GM19467 (cell line): ENCODE data around the gene XBP1.
A peak's percentile ranks its signal among the peaks of the same experiment; 100 is the strongest.
"Not testable (repeated sequence)": the region's sequence is repeated elsewhere in the genome, so short reads cannot be mapped to it uniquely, and the experiment has no call there.

ENCODE experiments used
- ATAC-seq: cut with Tn5 transposase; IDR thresholded peaks from one replicate; pipeline ENCODE4 v1.9.1; 2021; ENCODE audit warnings: mild to moderate bottlenecking, moderate library complexity; ENCODE audit not compliant: unreplicated experiment

Gene XBP1

GRCh38 chr22:28793976-28794584, 6.3 kb downstream of the XBP1 start:
- ATAC-seq, result no peak

GRCh38 chr22:28792491-28793383, 7.6 kb downstream of the XBP1 start:
- peak; percentile 38 for ATAC-seq

- peak; percentile 54 for ATAC-seq
Measured at GRCh38 chr22:28791841-28792490, 8.4 kb downstream of the XBP1 start.

GRCh38 chr22:28791124-28791523, 9.2 kb downstream of the XBP1 start:
- no peak for ATAC-seq

GRCh38 chr22:28788601-28789000, 11.8 kb downstream of the XBP1 start:
- no peak for ATAC-seq

GRCh38 chr22:28783786-28784671, 16.3 kb downstream of the XBP1 start:
- ATAC-seq, result no peak

GRCh38 chr22:28780296-28780695, 20.1 kb downstream of the XBP1 start:
- ATAC-seq, result no peak

- ATAC-seq, result no peak
Measured at GRCh38 chr22:28779833-28780232, 20.5 kb downstream of the XBP1 start.

GRCh38 chr22:28774378-28774777, 26.0 kb downstream of the XBP1 start:
- no peak for ATAC-seq

GRCh38 chr22:28773461-28773867, 26.9 kb downstream of the XBP1 start:
- ATAC-seq, result peak; percentile 35

GRCh38 chr22:28772633-28773460, 27.5 kb downstream of the XBP1 start, which contains the start of gene CCDC117:
Gene CCDC117 (plus strand): TSS chr22:28772695. CDS start chr22:28772850, 155 bp downstream.
- ATAC-seq, result peak; percentile 79

GRCh38 chr22:28771195-28771791, 29.1 kb downstream of the XBP1 start:
- ATAC-seq, result no peak

GRCh38 chr22:28769394-28770085, 30.8 kb downstream of the XBP1 start:
- ATAC-seq, result no peak

- ATAC-seq, result no peak
Measured at GRCh38 chr22:28768701-28769393, 31.5 kb downstream of the XBP1 start.

GRCh38 chr22:28766628-28767027, 33.7 kb downstream of the XBP1 start:
- no peak for ATAC-seq

GRCh38 chr22:28762000-28762399, 38.4 kb downstream of the XBP1 start:
- ATAC-seq, result not testable (repeated sequence)

GRCh38 chr22:28761449-28761755, 39.0 kb downstream of the XBP1 start:
- ATAC-seq, result no peak

- ATAC-seq, result no peak
Measured at GRCh38 chr22:28759861-28760560, 40.4 kb downstream of the XBP1 start.
